Fibroblast of pulmonary artery (primary cell): Measurements from ENCODE around the gene SPTLC2.
A peak's percentile ranks its signal among the peaks of the same experiment; 100 is the strongest.

Experiments used
- DNase-seq: peaks from one replicate; pipeline ENCODE4 v3.0.0-alpha.2; 2010; ENCODE audit warnings: low read depth
- H3K4me3 ChIP-seq: replicated peaks from 2 replicates; pipeline ENCODE4 v1.5.1; 2011; ENCODE audit warnings: low read depth, mild to moderate bottlenecking, control low read depth, low read length, moderate library complexity
- TF ChIP-seq, protein P1 (sequence below): IDR thresholded peaks from 2 replicates; pipeline ENCODE4 v1.5.1; 2011; ENCODE audit warnings: mild to moderate bottlenecking, control low read depth, low read length, inconsistent platforms; ENCODE audit errors: missing control alignments

Gene SPTLC2

DNA sequence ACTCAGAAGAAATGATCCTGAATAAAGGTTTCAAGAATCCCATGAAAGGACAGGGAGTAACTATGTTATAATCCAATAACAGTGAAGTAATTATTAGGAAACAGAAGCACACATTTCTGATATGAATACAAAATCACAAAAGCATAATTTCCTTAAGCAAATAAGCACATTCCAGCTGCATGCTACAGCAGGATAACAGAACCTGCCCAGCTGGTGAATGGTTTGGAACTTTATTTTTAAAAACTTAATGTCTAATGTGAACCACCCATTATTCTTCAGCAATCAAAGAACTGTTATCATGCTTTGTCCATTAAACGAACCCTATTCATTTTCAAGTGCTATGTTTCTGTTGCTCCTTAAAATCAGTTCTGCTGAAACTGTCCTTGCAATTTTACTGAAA lies 13.4 kb downstream of the SPTLC2 start:
- no peak for DNase-seq
- TF ChIP-seq, protein P1, sequence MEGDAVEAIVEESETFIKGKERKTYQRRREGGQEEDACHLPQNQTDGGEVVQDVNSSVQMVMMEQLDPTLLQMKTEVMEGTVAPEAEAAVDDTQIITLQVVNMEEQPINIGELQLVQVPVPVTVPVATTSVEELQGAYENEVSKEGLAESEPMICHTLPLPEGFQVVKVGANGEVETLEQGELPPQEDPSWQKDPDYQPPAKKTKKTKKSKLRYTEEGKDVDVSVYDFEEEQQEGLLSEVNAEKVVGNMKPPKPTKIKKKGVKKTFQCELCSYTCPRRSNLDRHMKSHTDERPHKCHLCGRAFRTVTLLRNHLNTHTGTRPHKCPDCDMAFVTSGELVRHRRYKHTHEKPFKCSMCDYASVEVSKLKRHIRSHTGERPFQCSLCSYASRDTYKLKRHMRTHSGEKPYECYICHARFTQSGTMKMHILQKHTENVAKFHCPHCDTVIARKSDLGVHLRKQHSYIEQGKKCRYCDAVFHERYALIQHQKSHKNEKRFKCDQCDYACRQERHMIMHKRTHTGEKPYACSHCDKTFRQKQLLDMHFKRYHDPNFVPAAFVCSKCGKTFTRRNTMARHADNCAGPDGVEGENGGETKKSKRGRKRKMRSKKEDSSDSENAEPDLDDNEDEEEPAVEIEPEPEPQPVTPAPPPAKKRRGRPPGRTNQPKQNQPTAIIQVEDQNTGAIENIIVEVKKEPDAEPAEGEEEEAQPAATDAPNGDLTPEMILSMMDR = no peak
- no peak overlapping the region for H3K4me3 ChIP-seq

DNA sequence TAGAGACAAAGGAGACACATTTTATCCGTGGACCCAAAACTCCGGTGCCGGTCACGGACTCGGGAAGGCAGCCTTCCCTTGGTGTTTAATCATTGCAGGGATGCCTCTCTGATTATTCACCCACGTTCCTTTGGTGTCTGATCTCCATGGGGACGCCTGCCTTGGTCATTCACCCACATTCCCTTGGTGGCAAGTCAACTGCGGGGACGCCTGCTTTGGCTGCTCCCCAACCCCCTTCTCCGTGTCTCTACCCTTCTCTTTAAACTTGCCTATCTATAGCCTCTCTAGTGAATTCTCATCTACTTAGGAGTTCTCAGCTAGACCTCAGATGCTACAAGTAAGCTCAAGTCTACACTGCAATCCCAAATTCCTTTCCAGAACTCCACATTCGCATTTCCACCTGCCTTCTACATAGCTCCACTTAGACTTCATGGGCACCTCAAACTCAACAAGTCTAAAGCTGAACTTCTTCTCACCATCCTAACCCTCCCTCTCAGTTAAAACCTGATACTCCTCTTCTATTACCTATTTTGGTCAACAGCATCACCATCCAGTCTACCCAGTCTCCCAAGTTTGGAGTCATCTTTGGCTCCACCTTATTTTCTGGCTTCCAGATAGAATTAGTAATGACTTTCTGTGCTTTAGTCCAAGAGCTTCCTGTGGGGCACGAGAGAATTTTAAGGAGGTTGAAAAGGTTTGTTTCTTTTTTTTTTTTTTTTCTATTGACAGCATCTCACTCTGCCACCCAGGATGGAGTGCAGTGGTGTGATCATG lies 14.4 kb downstream of the SPTLC2 start:
- no peak for DNase-seq
- TF ChIP-seq, protein P1 = no peak
- H3K4me3 ChIP-seq = no peak overlapping the region

DNA sequence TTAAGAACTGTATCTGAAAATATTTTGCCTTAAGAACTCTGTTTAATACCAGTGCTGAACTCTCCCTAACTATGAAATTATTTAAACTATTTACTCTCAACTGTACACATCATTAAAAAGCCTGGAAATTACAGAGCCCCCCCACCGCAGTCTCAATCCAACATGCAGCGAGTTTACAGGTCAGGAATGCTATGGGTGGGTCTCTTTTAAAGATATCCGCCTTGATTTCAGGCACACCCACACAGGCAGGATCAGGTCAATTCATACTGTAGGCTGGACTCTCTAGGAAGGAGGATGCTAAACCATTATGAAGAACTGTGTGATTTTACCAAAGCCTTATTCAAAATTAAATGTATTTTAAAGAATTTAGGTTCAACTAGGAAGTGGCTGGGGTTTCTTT lies 16.5 kb downstream of the SPTLC2 start:
- TF ChIP-seq, protein P1 = no peak
- no peak overlapping the region for H3K4me3 ChIP-seq
- no peak for DNase-seq

GRCh38 chr14:77598366-77599070 lies 17.9 kb downstream of the SPTLC2 start:
- TF ChIP-seq, protein P1 = no peak
- no peak overlapping the region for H3K4me3 ChIP-seq
- DNase-seq = no peak

- no peak overlapping the region for H3K4me3 ChIP-seq
- peak; percentile 29 for DNase-seq
These were observed 22.9 kb downstream of the SPTLC2 start for GRCh38 chr14:77593501-77593961.

GRCh38 chr14:77590845-77591485 lies 25.5 kb downstream of the SPTLC2 start:
- DNase-seq = no peak
- no peak overlapping the region for H3K4me3 ChIP-seq
- TF ChIP-seq, protein P1 = no peak

More at GRCh38 chr14:77593501-77593961, 22.9 kb downstream of the SPTLC2 start:
- TF ChIP-seq, protein P1 = no peak
